VCaP (cell line): Measurements from ENCODE around the gene PADI3.

Experiments used
- H3K27ac ChIP-seq: fragments of 450-650 bp; 2 replicates; pipeline ENCODE4 v1.5.1; 2017
- CTCF ChIP-seq: fragments of 450-650 bp; conservative IDR thresholded peaks from 2 replicates; pipeline ENCODE4 v1.5.1; 2017; ENCODE audit warnings: mild to moderate bottlenecking, moderate library complexity

PADI3 gene

GRCh38 chr1:17330856-17331255 lies 82.0 kb downstream of the PADI3 start:
- no peak overlapping the region for H3K27ac ChIP-seq
- TF ChIP-seq CTCF: no peak

GRCh38 chr1:17333081-17333480 lies 84.2 kb downstream of the PADI3 start:
- TF ChIP-seq CTCF: no peak
- no peak overlapping the region for H3K27ac ChIP-seq
